HG03060 (cell line): Measurements from ENCODE around the gene CCDC70.
A peak's percentile ranks its signal among the peaks of the same experiment; 100 is the strongest.
"Not testable (repeated sequence)": the region's sequence is repeated elsewhere in the genome, so short reads cannot be mapped to it uniquely, and the experiment has no call there.

Source experiments
- ATAC-seq: cut with Tn5 transposase; IDR thresholded peaks from one replicate; pipeline ENCODE4 v1.9.1; 2021; ENCODE audit warnings: low read depth, moderate number of reproducible peaks; ENCODE audit not compliant: unreplicated experiment

Gene CCDC70

GRCh38 chr13:51861723-51862300 is at the start of gene CCDC70:
Gene CCDC70 (plus strand): TSS chr13:51861969. CDS start chr13:51865412, 3,443 bp downstream.
- no peak for ATAC-seq

GRCh38 chr13:51814071-51814470 is 47.7 kb upstream of the CCDC70 start:
- no peak for ATAC-seq

GRCh38 chr13:51814825-51815650 is 46.7 kb upstream of the CCDC70 start:
- peak; percentile 58 for ATAC-seq

- no peak for ATAC-seq
Observed at GRCh38 chr13:51815848-51816247, 45.9 kb upstream of the CCDC70 start.

GRCh38 chr13:51816604-51817249 is 45.0 kb upstream of the CCDC70 start:
- no peak for ATAC-seq

- no peak for ATAC-seq
Observed at GRCh38 chr13:51817717-51818116, 44.1 kb upstream of the CCDC70 start.

- no peak for ATAC-seq
Observed at GRCh38 chr13:51818276-51818675, 43.5 kb upstream of the CCDC70 start.

- ATAC-seq: no peak
Observed at GRCh38 chr13:51818781-51819511, 42.8 kb upstream of the CCDC70 start.

- no peak for ATAC-seq
Observed at GRCh38 chr13:51819544-51819943, 42.2 kb upstream of the CCDC70 start.

GRCh38 chr13:51820016-51820597 is 41.7 kb upstream of the CCDC70 start:
- ATAC-seq: no peak

- ATAC-seq: no peak
Observed at GRCh38 chr13:51821606-51822005, 40.2 kb upstream of the CCDC70 start.

- no peak for ATAC-seq
Observed at GRCh38 chr13:51822106-51822815, 39.5 kb upstream of the CCDC70 start.

- ATAC-seq: no peak
Observed at GRCh38 chr13:51823359-51823758, 38.4 kb upstream of the CCDC70 start.

- no peak for ATAC-seq
Observed at GRCh38 chr13:51823863-51824262, 37.9 kb upstream of the CCDC70 start.

GRCh38 chr13:51824712-51825111 is 37.1 kb upstream of the CCDC70 start:
- ATAC-seq: not testable (repeated sequence)

- no peak for ATAC-seq
Observed at GRCh38 chr13:51825165-51825592, 36.6 kb upstream of the CCDC70 start.

GRCh38 chr13:51825681-51826254 is 36.0 kb upstream of the CCDC70 start:
- no peak for ATAC-seq

- no peak for ATAC-seq
Observed at GRCh38 chr13:51826606-51827005, 35.2 kb upstream of the CCDC70 start.

GRCh38 chr13:51827254-51827653 is 34.5 kb upstream of the CCDC70 start:
- ATAC-seq: no peak
